DOHH2 (cell line): ENCODE data around the gene ATP5F1A.

Source experiments
- H3F3A ChIP-seq: fragments of 200-600 bp; sonication (generic), shearing (Covaris generic); 2 replicates; pipeline ENCODE4 v1.6.0; 2016; ENCODE audit warnings: antibody characterized with exemption, mild to moderate bottlenecking; ENCODE audit not compliant: control insufficient read depth, insufficient read depth
- H3K27ac ChIP-seq: fragments of 200-600 bp; sonication (generic); 2 replicates; pipeline ENCODE4 v1.5.1; 2014; ENCODE audit warnings: low read depth, mild to moderate bottlenecking, low read length, moderate library complexity
- H3K27me3 ChIP-seq: fragments of 200-600 bp; sonication (generic); 2 replicates; pipeline ENCODE4 v1.6.1; 2014; ENCODE audit warnings: mild to moderate bottlenecking, low read length, mixed read lengths; ENCODE audit not compliant: control insufficient read depth
- H3K36me3 ChIP-seq: fragments of 200-600 bp; sonication (generic); 2 replicates; pipeline ENCODE4 v1.6.1; 2014; ENCODE audit warnings: mild to moderate bottlenecking, low read length, moderate library complexity, mixed read lengths; ENCODE audit not compliant: control insufficient read depth
- H3K4me1 ChIP-seq: fragments of 200-600 bp; sonication (generic); 2 replicates; pipeline ENCODE4 v1.6.1; 2014; ENCODE audit warnings: mild to moderate bottlenecking, low read length, mixed read lengths; ENCODE audit not compliant: control insufficient read depth
- H3K4me2 ChIP-seq: fragments of 200-600 bp; sonication (generic); 2 replicates; pipeline ENCODE4 v1.6.0; 2014; ENCODE audit warnings: mild to moderate bottlenecking, low read length, moderate library complexity
- H3K4me3 ChIP-seq: fragments of 200-600 bp; sonication (generic); 2 replicates; pipeline ENCODE4 v1.5.1; 2014; ENCODE audit warnings: mild to moderate bottlenecking, low read length, mixed read lengths
- H3K79me2 ChIP-seq: fragments of 200-600 bp; sonication (generic); 2 replicates; pipeline ENCODE4 v1.6.1; 2014; ENCODE audit warnings: mild to moderate bottlenecking, low read length, mixed read lengths; ENCODE audit not compliant: control insufficient read depth
- H3K9me2 ChIP-seq: fragments of 200-600 bp; sonication (generic); replicated peaks from 2 replicates; pipeline ENCODE4 v1.6.1; 2014; ENCODE audit warnings: mild to moderate bottlenecking, low read length, mixed read lengths; ENCODE audit not compliant: control insufficient read depth
- H3K9me3 ChIP-seq: fragments of 200-600 bp; sonication (generic); 2 replicates; pipeline ENCODE4 v1.6.1; 2014; ENCODE audit warnings: antibody characterized with exemption, low read length, mixed read lengths; ENCODE audit not compliant: control insufficient read depth, insufficient read depth
- H4K20me1 ChIP-seq: fragments of 200-600 bp; sonication (generic); 2 replicates; pipeline ENCODE4 v1.6.0; 2014; ENCODE audit warnings: low read depth, mild to moderate bottlenecking, antibody characterized with exemption, low read length, moderate library complexity; ENCODE audit not compliant: control insufficient read depth, insufficient read depth
- CTCF ChIP-seq: fragments of 200-600 bp; sonication (generic); IDR thresholded peaks from one replicate; pipeline ENCODE4 v1.5.1; 2014; ENCODE audit warnings: antibody characterized with exemption, mild to moderate bottlenecking, low read depth, low read length; ENCODE audit not compliant: poor library complexity, severe bottlenecking
- EZH2phosphoT487 ChIP-seq: fragments of 200-600 bp; sonication (generic); IDR thresholded peaks from 2 replicates; pipeline ENCODE4 v1.6.1; 2017; ENCODE audit warnings: borderline replicate concordance, mild to moderate bottlenecking, antibody characterized with exemption, low read length, moderate library complexity, mixed read lengths

ATP5F1A gene

GRCh38 chr18:46073474-46074331, 24.4 kb downstream of the ATP5F1A start:
- H3K4me2 ChIP-seq, result no peak overlapping the region
- H4K20me1 ChIP-seq, result no peaks in the 10 kb centered on the region

GRCh38 chr18:46072959-46073358, 25.1 kb downstream of the ATP5F1A start:
- Histone ChIP-seq H3K27me3 (peaks cover 19% of the 10 kb centered on the region), H3K36me3 (peaks cover 7% of the 10 kb centered on the region; the same call in 1 of the 2 replicates), H3K4me1 (peaks cover 14% of the 10 kb centered on the region), H3K9me3 (no peaks in the 10 kb centered on the region), H3K4me2 (no peak overlapping the region), H3K79me2 (no peaks in the 10 kb centered on the region), H3K9me2 (no peaks in the 10 kb centered on the region), H3K4me3 (no peak overlapping the region), H3F3A (peaks cover 17% of the 10 kb centered on the region), H3K27ac (no peak overlapping the region), H4K20me1 (no peaks in the 10 kb centered on the region)
- TF ChIP-seq CTCF (no peak), EZH2phosphoT487 (no peak)

More at GRCh38 chr18:46073474-46074331, 24.4 kb downstream of the ATP5F1A start:
- H3K4me1 ChIP-seq, result peaks cover 14% of the 10 kb centered on the region
- no peaks in the 10 kb centered on the region for H3K9me3 ChIP-seq
- no peak overlapping the region for H3K4me3 ChIP-seq
- H3K27ac ChIP-seq, result no peak overlapping the region
- H3K27me3 ChIP-seq, result peaks cover 19% of the 10 kb centered on the region
- peaks cover 7% of the 10 kb centered on the region; the same call in 1 of the 2 replicates for H3K36me3 ChIP-seq
- TF ChIP-seq EZH2phosphoT487, result no peak
- TF ChIP-seq CTCF, result peak; percentile 55
- no peaks in the 10 kb centered on the region for H3K79me2 ChIP-seq
- H3F3A ChIP-seq, result peaks cover 17% of the 10 kb centered on the region
- H3K9me2 ChIP-seq, result no peaks in the 10 kb centered on the region

GRCh38 chr18:46072376-46072867, 25.7 kb downstream of the ATP5F1A start:
- Histone ChIP-seq H3K4me1 (peaks cover 18% of the 10 kb centered on the region), H3K36me3 (peaks cover 7% of the 10 kb centered on the region; the same call in 1 of the 2 replicates), H3K79me2 (no peaks in the 10 kb centered on the region), H3K9me3 (no peaks in the 10 kb centered on the region), H3F3A (peaks cover 17% of the 10 kb centered on the region), H4K20me1 (no peaks in the 10 kb centered on the region), H3K27me3 (peaks cover 19% of the 10 kb centered on the region), H3K4me3 (no peak overlapping the region; the same call in 1 of the 2 replicates), H3K27ac (no peak overlapping the region), H3K4me2 (peak overlapping the region; percentile 37; the same call in 1 of the 2 replicates), H3K9me2 (no peaks in the 10 kb centered on the region)
- no peak for TF ChIP-seq CTCF
- no peak for TF ChIP-seq EZH2phosphoT487
